NCI-H2081 (cell line): ENCODE results near the gene KCNIP4.
"Not testable (repeated sequence)": the region's sequence is repeated elsewhere in the genome, so short reads cannot be mapped to it uniquely, and the experiment has no call there.

Experiments used
- DNase-seq, 2 experiments: peaks; one replicate each; lab custom pipeline; 2025; lab: John Stamatoyannopoulos, UW

KCNIP4 gene

GRCh38 chr4:20847124-20847747 is 1101.3 kb downstream of the KCNIP4 start:
- DNase-seq, result no peak

GRCh38 chr4:20844311-20844710 is 1104.3 kb downstream of the KCNIP4 start:
- no peak for DNase-seq

GRCh38 chr4:20840648-20841190 is 1107.9 kb downstream of the KCNIP4 start:
- no peak for DNase-seq

- no peak for DNase-seq
Measured at GRCh38 chr4:20839957-20840356, 1108.6 kb downstream of the KCNIP4 start.

- no peak for DNase-seq
Measured at GRCh38 chr4:20838476-20838875, 1110.1 kb downstream of the KCNIP4 start.

- DNase-seq, result no peak
Measured at GRCh38 chr4:20832826-20833225, 1115.7 kb downstream of the KCNIP4 start.

- DNase-seq, result no peak
Measured at GRCh38 chr4:20831746-20832145, 1116.8 kb downstream of the KCNIP4 start.

- no peak for DNase-seq
Measured at GRCh38 chr4:20829617-20830357, 1118.8 kb downstream of the KCNIP4 start.

- DNase-seq, result no peak
Measured at GRCh38 chr4:20825505-20825904, 1123.1 kb downstream of the KCNIP4 start.

- DNase-seq, result no peak
Measured at GRCh38 chr4:20816287-20816686, 1132.3 kb downstream of the KCNIP4 start.

GRCh38 chr4:20813700-20814099 is 1134.9 kb downstream of the KCNIP4 start:
- DNase-seq, result no peak

- DNase-seq, result peak; percentile 25 to 46
Measured at GRCh38 chr4:20809812-20810211, 1138.8 kb downstream of the KCNIP4 start.

GRCh38 chr4:20805716-20806115 is 1142.9 kb downstream of the KCNIP4 start:
- DNase-seq, result no peak

GRCh38 chr4:20787940-20788665 is 1160.5 kb downstream of the KCNIP4 start:
- no peak for DNase-seq

GRCh38 chr4:20783134-20783533 is 1165.4 kb downstream of the KCNIP4 start:
- DNase-seq, result not testable (repeated sequence)

GRCh38 chr4:20778896-20779295 is 1169.7 kb downstream of the KCNIP4 start:
- DNase-seq, result no peak

- peak; percentile 78 for DNase-seq
Measured at GRCh38 chr4:20773144-20773997, 1175.2 kb downstream of the KCNIP4 start.

- DNase-seq, result no peak
Measured at GRCh38 chr4:20764366-20764992, 1184.1 kb downstream of the KCNIP4 start.

- DNase-seq, result no peak
Measured at GRCh38 chr4:20761826-20762225, 1186.7 kb downstream of the KCNIP4 start.

- no peak for DNase-seq
Measured at GRCh38 chr4:20761382-20761781, 1187.2 kb downstream of the KCNIP4 start.

GRCh38 chr4:20760053-20760452 is 1188.5 kb downstream of the KCNIP4 start:
- peak in 1 of 2 experiments; percentile 0 for DNase-seq
